Vagina (tissue), 2 donors: ENCODE measurements around the gene ACADVL. TPM values are rescaled to one million over a fixed set of nuclear protein-coding genes. Genes with fewer than 3 reads are reported as not detected.
"Not testable (repeated sequence)": the region's sequence is repeated elsewhere in the genome, so short reads cannot be mapped to it uniquely, and the experiment has no call there.

Experiments used
- DNase-seq, 2 donors: peaks; one replicate each; pipeline ENCODE4 v3.0.0-alpha.2; 2017; ENCODE audit errors: extremely low spot score in 2 of 2
- H3K27ac ChIP-seq: fragments of 200-600 bp; sonication (generic); one replicate; pipeline ENCODE4 v1.5.1; 2019
- H3K27me3 ChIP-seq: fragments of 200-600 bp; sonication (generic); one replicate; pipeline ENCODE4 v1.5.1; 2019
- H3K36me3 ChIP-seq, 2 donors: fragments of 200-600 bp; sonication (generic); one replicate each; pipeline ENCODE4 v1.5.1; 2017 to 2019
- H3K4me1 ChIP-seq: fragments of 200-600 bp; sonication (generic); one replicate; pipeline ENCODE4 v1.5.1; 2019
- H3K4me3 ChIP-seq, 2 donors: fragments of 200-600 bp; sonication (generic); 1 replicate in 1 of 2; 2 replicates in 1 of 2; pipeline ENCODE4 v1.5.1; 2016 to 2019
- H3K9me3 ChIP-seq: fragments of 200-600 bp; sonication (generic); one replicate; pipeline ENCODE4 v1.5.1; 2019
- POLR2A ChIP-seq, 2 donors: fragments of 450-650 bp; IDR thresholded peaks; one replicate each; pipeline ENCODE4 v1.6.1; 2017; ENCODE audit warnings: antibody characterized with exemption in 2 of 2, mild to moderate bottlenecking in 2 of 2, moderate library complexity in 2 of 2
- POLR2AphosphoS5 ChIP-seq, 2 donors: sonication (generic); formaldehyde crosslinking; IDR thresholded peaks; one replicate each; pipeline ENCODE4 v1.9.0; 2017; ENCODE audit warnings: antibody characterized with exemption in 2 of 2, mild to moderate bottlenecking in 2 of 2, low read depth in 1 of 2; ENCODE audit not compliant: insufficient read depth in 1 of 2
- intact Hi-C: fragments of 100-400 bp; cut with DNase I; formaldehyde crosslinking; loops from one replicate; pipeline ENCODE4 v1.15.1; 2023
- total RNA-seq: library from RNA; depleted of rRNA; stranded (reverse); fragments of >200 nt; gene quantifications from one replicate; pipeline ENCODE4 v1.2.3, GENCODE V29; 2016
- TF ChIP-seq, protein P1 (sequence below), 3 experiments: fragments of 450-650 bp in 2 of 3; fragments of 200-600 bp in 1 of 3; sonication (generic) in 1 of 3; IDR thresholded peaks; one replicate each; pipeline ENCODE4 v1.5.1; 2017 to 2019; ENCODE audit warnings: antibody characterized with exemption in 3 of 3, mild to moderate bottlenecking in 2 of 3, moderate library complexity in 2 of 3

Gene ACADVL
- total RNA-seq, result 957 TPM

GRCh38 chr17:7219812-7220592, at the start of gene ACADVL, which contains the start of gene DLG4:
ACADVL (plus strand) TSS chr17:7219938; CDS start chr17:7219985, 47 bp downstream.
DLG4 (minus strand) TSS chr17:7219836.
- no peaks in the 10 kb centered on the region for H3K9me3 ChIP-seq
- H3K27ac ChIP-seq, result peak within 1 kb of the TSS; percentile 99
- no peaks in the 10 kb centered on the region for H3K27me3 ChIP-seq
- TF ChIP-seq POLR2AphosphoS5 (IDR thresholded peaks at IDR 0.05; ENCODE audit: insufficient read depth in 1 of 2, low read depth in 1 of 2) (peak; percentile 96 to 97), POLR2A (IDR thresholded peaks at IDR 0.05) (peak in 1 of 2 donors; percentile 75)
- TF ChIP-seq, protein P1, sequence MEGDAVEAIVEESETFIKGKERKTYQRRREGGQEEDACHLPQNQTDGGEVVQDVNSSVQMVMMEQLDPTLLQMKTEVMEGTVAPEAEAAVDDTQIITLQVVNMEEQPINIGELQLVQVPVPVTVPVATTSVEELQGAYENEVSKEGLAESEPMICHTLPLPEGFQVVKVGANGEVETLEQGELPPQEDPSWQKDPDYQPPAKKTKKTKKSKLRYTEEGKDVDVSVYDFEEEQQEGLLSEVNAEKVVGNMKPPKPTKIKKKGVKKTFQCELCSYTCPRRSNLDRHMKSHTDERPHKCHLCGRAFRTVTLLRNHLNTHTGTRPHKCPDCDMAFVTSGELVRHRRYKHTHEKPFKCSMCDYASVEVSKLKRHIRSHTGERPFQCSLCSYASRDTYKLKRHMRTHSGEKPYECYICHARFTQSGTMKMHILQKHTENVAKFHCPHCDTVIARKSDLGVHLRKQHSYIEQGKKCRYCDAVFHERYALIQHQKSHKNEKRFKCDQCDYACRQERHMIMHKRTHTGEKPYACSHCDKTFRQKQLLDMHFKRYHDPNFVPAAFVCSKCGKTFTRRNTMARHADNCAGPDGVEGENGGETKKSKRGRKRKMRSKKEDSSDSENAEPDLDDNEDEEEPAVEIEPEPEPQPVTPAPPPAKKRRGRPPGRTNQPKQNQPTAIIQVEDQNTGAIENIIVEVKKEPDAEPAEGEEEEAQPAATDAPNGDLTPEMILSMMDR (IDR thresholded peaks at IDR 0.05), result no peak
- H3K4me3 ChIP-seq, result peak within 1 kb of the TSS; percentile 95 to 98
- peak in 1 of 2 donors; percentile 91 for DNase-seq
- H3K4me1 ChIP-seq, result peaks cover 69% of the 10 kb centered on the region
- H3K36me3 ChIP-seq, result peaks cover 0 to 25% of the 10 kb centered on the region in 2 donors
- intact Hi-C loops, result no loop called here

DNA sequence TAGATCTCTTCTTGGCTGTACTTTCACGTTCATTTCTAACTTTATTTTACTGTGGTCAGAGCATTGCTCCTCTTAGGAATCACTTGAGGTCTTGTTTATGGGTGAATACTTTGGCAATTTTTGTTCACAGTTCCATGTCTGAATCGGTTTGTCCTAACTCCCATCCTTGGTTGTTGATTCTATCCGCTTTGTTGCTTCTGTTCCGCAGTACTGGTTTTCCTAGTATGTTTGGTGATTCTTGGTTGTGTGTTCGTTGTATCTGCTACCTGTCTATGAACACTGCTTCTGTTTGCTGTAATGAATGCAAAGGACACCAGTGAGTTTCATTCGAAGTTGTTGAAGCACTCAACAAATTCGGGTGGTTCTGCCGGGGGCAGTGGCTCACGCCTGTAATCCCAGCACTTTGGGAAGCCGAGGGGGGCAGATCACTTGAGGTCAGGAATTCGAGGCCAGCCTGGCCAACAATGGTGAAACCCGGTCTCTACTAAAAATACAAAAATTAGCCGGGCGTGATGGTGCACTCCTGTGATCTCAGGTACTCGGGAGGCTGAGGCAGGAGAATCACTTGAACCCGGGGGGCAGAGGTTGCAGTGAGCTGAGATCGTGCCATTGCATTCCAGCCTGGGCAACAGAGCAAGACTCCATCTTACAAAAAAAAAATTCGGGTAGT, 47.1 kb upstream of the ACADVL start:
- H3K4me1 ChIP-seq, DNase-seq, H3K36me3 ChIP-seq, H3K27me3 ChIP-seq, H3K9me3 ChIP-seq, H3K4me3 ChIP-seq, intact Hi-C loops, H3K27ac ChIP-seq: not testable (repeated sequence)

GRCh38 chr17:7173687-7174602, 45.8 kb upstream of the ACADVL start:
- no peaks in the 10 kb centered on the region for H3K36me3 ChIP-seq
- no peaks in the 10 kb centered on the region for H3K9me3 ChIP-seq
- intact Hi-C loops, result no loop called here
- peaks cover 15% of the 10 kb centered on the region for H3K4me1 ChIP-seq
- no peaks in the 10 kb centered on the region for H3K27me3 ChIP-seq
- no peak overlapping the region for H3K27ac ChIP-seq
- DNase-seq, result no peak
- TF ChIP-seq POLR2AphosphoS5 (IDR thresholded peaks at IDR 0.05; ENCODE audit: insufficient read depth in 1 of 2, low read depth in 1 of 2) (no peak), POLR2A (IDR thresholded peaks at IDR 0.05) (no peak)
- TF ChIP-seq, protein P1 (IDR thresholded peaks at IDR 0.05), result no peak
- no peak overlapping the region for H3K4me3 ChIP-seq

DNA sequence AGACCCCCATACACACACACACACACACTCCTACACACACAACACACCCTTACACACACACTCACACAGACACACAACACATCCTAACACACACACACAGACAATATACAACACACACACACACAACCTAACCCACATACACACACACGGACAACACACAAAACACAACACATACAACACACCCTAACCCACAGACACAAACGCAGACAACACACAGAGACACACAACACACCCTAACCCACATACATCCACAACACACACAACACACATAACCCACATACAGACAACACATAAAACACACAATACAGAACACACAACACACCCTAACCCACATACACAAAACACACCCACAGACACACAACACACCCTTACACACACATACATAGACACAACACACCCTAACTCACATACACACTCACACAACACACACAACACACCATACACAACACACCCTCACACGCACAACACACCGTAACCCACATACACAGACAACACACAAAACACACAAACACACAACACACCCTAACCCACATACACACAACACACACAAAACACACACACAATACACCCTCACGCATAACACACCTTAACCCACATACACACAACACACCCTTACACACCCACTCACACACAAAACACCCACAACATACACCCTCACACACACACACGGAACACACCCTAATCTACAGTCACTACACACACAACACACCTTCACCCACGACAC, 45.0 kb upstream of the ACADVL start:
- H3K27ac ChIP-seq, result no peak overlapping the region
- peaks cover 15% of the 10 kb centered on the region for H3K4me1 ChIP-seq
- no peak for DNase-seq
- TF ChIP-seq, protein P1 (IDR thresholded peaks at IDR 0.05), result no peak
- TF ChIP-seq POLR2AphosphoS5 (IDR thresholded peaks at IDR 0.05; ENCODE audit: insufficient read depth in 1 of 2, low read depth in 1 of 2), result no peak
- no peak for TF ChIP-seq POLR2A (IDR thresholded peaks at IDR 0.05)
- intact Hi-C loops, result no loop called here
- H3K36me3 ChIP-seq, result no peaks in the 10 kb centered on the region
- H3K4me3 ChIP-seq, result no peak overlapping the region
- no peaks in the 10 kb centered on the region for H3K27me3 ChIP-seq
- H3K9me3 ChIP-seq, result no peaks in the 10 kb centered on the region

GRCh38 chr17:7175330-7175733, 44.4 kb upstream of the ACADVL start:
- Histone ChIP-seq H3K36me3 (no peaks in the 10 kb centered on the region), H3K27me3 (no peaks in the 10 kb centered on the region), H3K27ac (no peak overlapping the region), H3K4me1 (peaks cover 15% of the 10 kb centered on the region), H3K4me3 (no peak overlapping the region), H3K9me3 (no peaks in the 10 kb centered on the region)
- DNase-seq, result no peak
- intact Hi-C loops, result no loop called here
- TF ChIP-seq POLR2A (IDR thresholded peaks at IDR 0.05) (no peak), POLR2AphosphoS5 (IDR thresholded peaks at IDR 0.05; ENCODE audit: insufficient read depth in 1 of 2, low read depth in 1 of 2) (no peak)
- TF ChIP-seq, protein P1 (IDR thresholded peaks at IDR 0.05), result no peak
